GM12878 (cell line): ENCODE results near the gene ATP6V0D1. TPM values are rescaled to one million over a fixed set of nuclear protein-coding genes. Genes with fewer than 3 reads are reported as not detected.

Source experiments
- ATAC-seq: fragments of 200-7000 bp; cut with Tn5 transposase; 3 replicates; pipeline ENCODE4 v1.9.1; 2020; ENCODE audit warnings: mild to moderate bottlenecking, moderate library complexity
- BruUV-seq: library from RNA; stranded (reverse); fragments of 400-500 nt; replicated peaks from 2 replicates; lab custom pipeline; 2021; lab: Mats Ljungman, UMichigan
- CTCF ChIA-PET: fragments of 300-600 bp; sonication (Branson Sonifier 250); formaldehyde crosslinking; extraction: SDS; loops from one replicate; lab custom pipeline; 2021; ENCODE audit warnings: inconsistent platforms; lab: Yijun Ruan, JAX
- POLR2A ChIA-PET: fragments of 350-600 bp; formaldehyde crosslinking; extraction: SDS; loops from one replicate; lab custom pipeline; 2021; ENCODE audit warnings: inconsistent platforms; lab: Charles Lee
- RAD21 ChIA-PET: fragments of 300-600 bp; sonication (Branson Sonifier 250); formaldehyde crosslinking; loops from one replicate; lab custom pipeline; 2023; ENCODE audit warnings: antibody characterized with exemption; ENCODE audit not compliant: unreplicated experiment; lab: Charles Lee
- SMC1A ChIA-PET: fragments of 300-600 bp; sonication (Branson Sonifier 250); formaldehyde crosslinking; loops from one replicate; lab custom pipeline; 2023; ENCODE audit not compliant: unreplicated experiment, uncharacterized antibody; lab: Charles Lee
- DNase-seq: peaks from one replicate; pipeline ENCODE4 v3.0.0-alpha.2; 2011; ENCODE audit warnings: low read depth, low spot score
- FAIRE-seq: peaks from 3 replicates; lab custom pipeline; 2011; peaks lifted over from hg19 to GRCh38; lab: Jason Lieb, UNC
- H2AFZ ChIP-seq: 2 replicates; pipeline ENCODE4 v1.6.0; 2011; ENCODE audit warnings: low read depth, low read length, control low read depth; ENCODE audit not compliant: control insufficient read depth
- H3K27ac ChIP-seq: 2 replicates; pipeline ENCODE4 v1.5.1; 2011; ENCODE audit warnings: control low read depth; ENCODE audit not compliant: control insufficient read depth, insufficient read depth
- H3K27me3 ChIP-seq, 2 experiments: replicated peaks in 1 of 2; 2 replicates each; pipeline versions ENCODE4 v1.6.0 to v1.6.1; 2011; ENCODE audit warnings: low read length in 1 of 2; ENCODE audit not compliant: control insufficient read depth in 2 of 2, insufficient read depth in 2 of 2
- H3K36me3 ChIP-seq, 2 experiments: 2 replicates each; pipeline ENCODE4 v1.5.1; 2011; ENCODE audit warnings: low read length in 1 of 2; ENCODE audit not compliant: control insufficient read depth in 2 of 2, insufficient read depth in 2 of 2
- H3K4me1 ChIP-seq: 2 replicates; pipeline ENCODE4 v1.6.1; 2011; ENCODE audit warnings: mild to moderate bottlenecking, low read length, moderate library complexity, mixed read lengths; ENCODE audit not compliant: control insufficient read depth, insufficient read depth
- H3K4me2 ChIP-seq: 2 replicates; pipeline ENCODE4 v1.6.0; 2011; ENCODE audit warnings: control low read depth; ENCODE audit not compliant: control insufficient read depth, insufficient read depth
- H3K4me3 ChIP-seq: fragments of 200-600 bp; sonication (generic); 2 replicates; pipeline ENCODE4 v1.5.1; 2016
- H3K79me2 ChIP-seq: 2 replicates; pipeline ENCODE4 v1.6.0; 2011; ENCODE audit warnings: low read length; ENCODE audit not compliant: control insufficient read depth, insufficient read depth
- H3K9ac ChIP-seq: 2 replicates; pipeline ENCODE4 v1.8.0; 2011; ENCODE audit warnings: low read length, control low read depth, mixed read lengths; ENCODE audit not compliant: control insufficient read depth, insufficient read depth
- H3K9me3 ChIP-seq: replicated peaks from 3 replicates; pipeline ENCODE4 v1.5.1; 2011; ENCODE audit warnings: mild to moderate bottlenecking, low read length; ENCODE audit not compliant: control insufficient read depth, insufficient read depth
- H4K20me1 ChIP-seq: 2 replicates; pipeline ENCODE4 v1.6.0; 2011; ENCODE audit not compliant: control insufficient read depth, insufficient read depth
- ATF7 ChIP-seq: fragments of 450-650 bp; IDR thresholded peaks from 2 replicates; pipeline ENCODE4 v1.6.1; 2016; ENCODE audit warnings: low read depth, mild to moderate bottlenecking
- BCL11A ChIP-seq: IDR thresholded peaks from 2 replicates; pipeline ENCODE4 v1.6.1; 2011; ENCODE audit warnings: low read depth, low read length
- BCLAF1 ChIP-seq: fragments of 450-650 bp; IDR thresholded peaks from 2 replicates; pipeline ENCODE4 v1.6.1; 2017; ENCODE audit warnings: antibody characterized with exemption, mild to moderate bottlenecking, moderate library complexity
- CTCF ChIP-seq, 3 experiments: IDR thresholded peaks in 2 of 3; conservative IDR thresholded peaks in 1 of 3; 2 replicates each; pipeline ENCODE4 v1.5.1; 2011; ENCODE audit warnings: low read depth in 3 of 3, low read length in 3 of 3, mild to moderate bottlenecking in 3 of 3, control low read depth in 2 of 3, moderate library complexity in 2 of 3, inconsistent platforms in 1 of 3, mixed read lengths in 1 of 3; ENCODE audit not compliant: control insufficient read depth in 2 of 3, insufficient read depth in 1 of 3; ENCODE audit errors: extremely low read depth in 1 of 3
- KLF5 ChIP-seq: fragments of 450-650 bp; IDR thresholded peaks from 2 replicates; pipeline ENCODE4 v1.6.1; 2014; ENCODE audit warnings: mild to moderate bottlenecking; ENCODE audit not compliant: partially characterized antibody
- NFYA ChIP-seq: IDR thresholded peaks from 2 replicates; pipeline ENCODE4 v1.6.1; 2011; ENCODE audit warnings: low read depth, mild to moderate bottlenecking, low read length, improper control_type of control experiment, borderline replicate concordance
- RAD21 ChIP-seq: IDR thresholded peaks from 2 replicates; pipeline ENCODE4 v1.6.1; 2011; ENCODE audit warnings: mild to moderate bottlenecking, low read depth, low read length, moderate library complexity; ENCODE audit not compliant: insufficient read depth
- SMARCA5 ChIP-seq: fragments of 450-650 bp; IDR thresholded peaks from 2 replicates; pipeline ENCODE4 v1.6.1; 2017; ENCODE audit warnings: mild to moderate bottlenecking
- SMC3 ChIP-seq: IDR thresholded peaks from 2 replicates; pipeline ENCODE4 v1.6.1; 2011; ENCODE audit warnings: low read length, improper control_type of control experiment, borderline replicate concordance
- SP1 ChIP-seq: IDR thresholded peaks from one replicate; pipeline ENCODE4 v1.6.1; 2011; ENCODE audit warnings: low read depth, low read length
- YY1 ChIP-seq: IDR thresholded peaks from 2 replicates; pipeline ENCODE4 v1.6.1; 2011; ENCODE audit warnings: low read depth, mild to moderate bottlenecking, low read length
- WGBS: methylation state at CpG from one replicate; pipeline ENCODE4 v1.1.6; 2016; ENCODE audit warnings: low lambda C conversion rate; ENCODE audit not compliant: insufficient replicate concordance, insufficient coverage; ENCODE audit errors: missing lambda C conversion rate; 5-methylcytosine and 5-hydroxymethylcytosine counted together
- in situ Hi-C: fragments of 300-500 bp; cut with MboI; formaldehyde crosslinking; loops from 9 replicates; pipeline ENCODE4 v1.14.3; 2018; ENCODE audit warnings: mixed read lengths
- intact Hi-C: fragments of 100-400 bp; cut with micrococcal nuclease; formaldehyde crosslinking; loops from one replicate; pipeline ENCODE4 v1.14.2; 2022; ENCODE audit not compliant: unreplicated experiment
- polyA plus RNA-seq, 11 experiments: library from polyadenylated mRNA; depleted of rRNA in 4 of 11; unstranded in 6 of 11; stranded (reverse) in 5 of 11; fragments of >200 nt; fragmentation: Nextera tagmentation in 4 of 11; fragmentation: Illumina TruSeq in 1 of 11; extraction: Ambion mirVana in 4 of 11; extraction: Trizol in 1 of 11; gene quantifications; 1 replicate in 1 of 11; 2 replicates in 10 of 11; pipeline versions ENCODE4 v1.2.1 to v1.2.3, GENCODE V29; 2011 to 2016; ENCODE audit warnings: inconsistent platforms in 2 of 11, missing spikeins in 2 of 11, low read depth in 1 of 11
- total RNA-seq, 4 experiments: library from RNA; depleted of rRNA in 3 of 4; stranded (reverse); fragments of >200 nt in 3 of 4; fragmentation: Illumina TruSeq in 1 of 4; extraction: Trizol in 1 of 4; gene quantifications; 2 replicates each; pipeline versions ENCODE4 v1.2.1 to v1.2.3, GENCODE V29; 2013 to 2021
- TF ChIP-seq, protein P1 (sequence below): fragments of 450-650 bp; IDR thresholded peaks from 2 replicates; pipeline ENCODE4 v1.6.1; 2014; ENCODE audit warnings: mild to moderate bottlenecking
- TF ChIP-seq, protein P2 (sequence below): fragments of 450-650 bp; conservative IDR thresholded peaks from 2 replicates; pipeline ENCODE4 v1.6.1; 2017; ENCODE audit warnings: mild to moderate bottlenecking, moderate library complexity

ATP6V0D1 gene
- total and polyA plus RNA-seq, 10 of the 15 experiments (the other 5 are each of a cell fraction or from before 2014, with no cell fraction given) = 28.1 to 141 (median 70.3) TPM

- no peak overlapping the region for H3K9ac ChIP-seq
- intact Hi-C loops (loop anchor here (1.0 kb wide), 1 partner anchor 19 kb away; no protein-coding TSS in a partner anchor), in situ Hi-C loops (no loop called here)
- ChIA-PET POLR2A (no interaction called here), SMC1A (interaction anchor here (0.5 to 1.3 kb wide), 4 partner anchors 20 to 685 kb away, joined by 3 to 8 read pairs (median 4); no protein-coding TSS in a partner anchor), RAD21 (interaction anchor here (0.9 to 1.9 kb wide), 6 partner anchors 17 to 187 kb away, joined by 3 to 18 read pairs (median 4); no protein-coding TSS in a partner anchor), CTCF (interaction anchor here (0.6 to 7.7 kb wide), 17 partner anchors 9 to 195 kb away, joined by 3 to 84 read pairs (median 4); no protein-coding TSS in a partner anchor)
- no peaks in the 10 kb centered on the region for H3K79me2 ChIP-seq
- TF ChIP-seq KLF5 (no peak), SMC3 (peak; percentile 64; the same call in 1 of the 2 replicates), ATF7 (no peak), SMARCA5 (peak; percentile 70; the same call in 1 of the 2 replicates), YY1 (peak; percentile 88), BCL11A (no peak), NFYA (no peak), SP1 (no peak), RAD21 (peak; percentile 67), BCLAF1 (no peak), CTCF (IDR thresholded peaks at IDR 0.05 in 2 of 3, conservative IDR thresholded peaks at IDR 0.05 in 1 of 3; ENCODE audit: control insufficient read depth in 2 of 3, extremely low read depth in 1 of 3, insufficient read depth in 1 of 3, low read depth in 3 of 3, low read length in 3 of 3) (peak; percentile 71 to 80 (median 75))
- TF ChIP-seq, protein P1, sequence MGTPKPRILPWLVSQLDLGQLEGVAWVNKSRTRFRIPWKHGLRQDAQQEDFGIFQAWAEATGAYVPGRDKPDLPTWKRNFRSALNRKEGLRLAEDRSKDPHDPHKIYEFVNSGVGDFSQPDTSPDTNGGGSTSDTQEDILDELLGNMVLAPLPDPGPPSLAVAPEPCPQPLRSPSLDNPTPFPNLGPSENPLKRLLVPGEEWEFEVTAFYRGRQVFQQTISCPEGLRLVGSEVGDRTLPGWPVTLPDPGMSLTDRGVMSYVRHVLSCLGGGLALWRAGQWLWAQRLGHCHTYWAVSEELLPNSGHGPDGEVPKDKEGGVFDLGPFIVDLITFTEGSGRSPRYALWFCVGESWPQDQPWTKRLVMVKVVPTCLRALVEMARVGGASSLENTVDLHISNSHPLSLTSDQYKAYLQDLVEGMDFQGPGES = no peak
- TF ChIP-seq, protein P2, sequence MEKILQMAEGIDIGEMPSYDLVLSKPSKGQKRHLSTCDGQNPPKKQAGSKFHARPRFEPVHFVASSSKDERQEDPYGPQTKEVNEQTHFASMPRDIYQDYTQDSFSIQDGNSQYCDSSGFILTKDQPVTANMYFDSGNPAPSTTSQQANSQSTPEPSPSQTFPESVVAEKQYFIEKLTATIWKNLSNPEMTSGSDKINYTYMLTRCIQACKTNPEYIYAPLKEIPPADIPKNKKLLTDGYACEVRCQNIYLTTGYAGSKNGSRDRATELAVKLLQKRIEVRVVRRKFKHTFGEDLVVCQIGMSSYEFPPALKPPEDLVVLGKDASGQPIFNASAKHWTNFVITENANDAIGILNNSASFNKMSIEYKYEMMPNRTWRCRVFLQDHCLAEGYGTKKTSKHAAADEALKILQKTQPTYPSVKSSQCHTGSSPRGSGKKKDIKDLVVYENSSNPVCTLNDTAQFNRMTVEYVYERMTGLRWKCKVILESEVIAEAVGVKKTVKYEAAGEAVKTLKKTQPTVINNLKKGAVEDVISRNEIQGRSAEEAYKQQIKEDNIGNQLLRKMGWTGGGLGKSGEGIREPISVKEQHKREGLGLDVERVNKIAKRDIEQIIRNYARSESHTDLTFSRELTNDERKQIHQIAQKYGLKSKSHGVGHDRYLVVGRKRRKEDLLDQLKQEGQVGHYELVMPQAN = no peak
- H3K27me3 ChIP-seq = no peaks in the 10 kb centered on the region
- no peak overlapping the region for H3K4me3 ChIP-seq
- no peaks in the 10 kb centered on the region for H3K9me3 ChIP-seq
- 0 out of 2 replicates have a peak, but pooled peaks cover 4% of the 10 kb centered on the region for H4K20me1 ChIP-seq
- FAIRE-seq = peak; percentile 38
- H3K4me1 ChIP-seq = no peaks in the 10 kb centered on the region
- H2AFZ ChIP-seq = no peak overlapping the region
- no peak overlapping the region for H3K4me2 ChIP-seq
- 42% methylated on average over 6 of the region's 6 CpGs for WGBS
- no TSS peak for BruUV-seq
- ATAC-seq = peak; percentile 98
- DNase-seq = peak; percentile 15
- H3K36me3 ChIP-seq = peaks cover 9 to 16% of the 10 kb centered on the region in 2 experiments
- H3K27ac ChIP-seq = no peak overlapping the region
Observed at GRCh38 chr16:67447508-67448076, 33.4 kb downstream of the ATP6V0D1 start.
